Suprapubic skin (tissue), 4 donors: ENCODE data around the gene HM13. TPM values are rescaled to one million over a fixed set of nuclear protein-coding genes. Genes with fewer than 3 reads are reported as not detected.
"Not testable (repeated sequence)": the region's sequence is repeated elsewhere in the genome, so short reads cannot be mapped to it uniquely, and the experiment has no call there.

Experiments used
- DNase-seq, 2 donors: peaks; one replicate each; pipeline ENCODE4 v3.0.0-alpha.2; 2019; ENCODE audit warnings: low spot score in 2 of 2
- H3K27ac ChIP-seq: fragments of 200-600 bp; sonication (generic); one replicate; pipeline ENCODE4 v1.5.1; 2019
- H3K27me3 ChIP-seq: fragments of 200-600 bp; sonication (generic); one replicate; pipeline ENCODE4 v1.5.1; 2019
- H3K36me3 ChIP-seq: fragments of 200-600 bp; sonication (generic); one replicate; pipeline ENCODE4 v1.5.1; 2019
- H3K4me1 ChIP-seq: fragments of 200-600 bp; sonication (generic); one replicate; pipeline ENCODE4 v1.5.1; 2019
- H3K4me3 ChIP-seq: fragments of 200-600 bp; sonication (generic); one replicate; pipeline ENCODE4 v1.5.1; 2019; ENCODE audit warnings: mild to moderate bottlenecking
- H3K9me3 ChIP-seq: fragments of 200-600 bp; sonication (generic); one replicate; pipeline ENCODE4 v1.5.1; 2019
- EP300 ChIP-seq: sonication (generic); formaldehyde crosslinking; IDR thresholded peaks from one replicate; pipeline ENCODE4 v1.6.1; 2017; ENCODE audit warnings: antibody characterized with exemption
- POLR2A ChIP-seq, 2 donors: fragments of 450-650 bp; IDR thresholded peaks; one replicate each; pipeline ENCODE4 v1.6.1; 2017; ENCODE audit warnings: antibody characterized with exemption in 2 of 2, mild to moderate bottlenecking in 2 of 2, moderate library complexity in 2 of 2
- POLR2AphosphoS5 ChIP-seq, 3 donors: sonication (generic); formaldehyde crosslinking; IDR thresholded peaks; one replicate each; pipeline ENCODE4 v1.6.1; 2017; ENCODE audit warnings: antibody characterized with exemption in 3 of 3
- WGBS: methylation state at CpG from one replicate; pipeline ENCODE4 v1.1.5; 2018; 5-methylcytosine and 5-hydroxymethylcytosine counted together
- total RNA-seq, 4 donors: library from RNA; depleted of rRNA; stranded (reverse); fragments of >200 nt; gene quantifications; one replicate each; pipeline ENCODE4 v1.1.0, GENCODE V29; 2016
- TF ChIP-seq, protein P1 (sequence below), 2 donors: fragments of 200-600 bp in 1 of 2; fragments of 450-650 bp in 1 of 2; sonication (generic) in 1 of 2; IDR thresholded peaks; one replicate each; pipeline ENCODE4 v1.5.1; 2016 to 2019; ENCODE audit warnings: antibody characterized with exemption in 2 of 2, mild to moderate bottlenecking in 1 of 2, moderate library complexity in 1 of 2

HM13 gene
- total RNA-seq, 4 donors from 2014 or later, result 44.3 to 59.7 (median 54.4) TPM

- Histone ChIP-seq H3K27ac (no peak overlapping the region), H3K4me3 (no peak overlapping the region), H3K36me3 (peaks cover 92% of the 10 kb centered on the region), H3K27me3 (no peaks in the 10 kb centered on the region), H3K4me1 (no peaks in the 10 kb centered on the region), H3K9me3 (no peaks in the 10 kb centered on the region)
- TF ChIP-seq POLR2AphosphoS5 (IDR thresholded peaks at IDR 0.05), result no peak
- no peak for TF ChIP-seq POLR2A (IDR thresholded peaks at IDR 0.05)
- TF ChIP-seq, protein P1, sequence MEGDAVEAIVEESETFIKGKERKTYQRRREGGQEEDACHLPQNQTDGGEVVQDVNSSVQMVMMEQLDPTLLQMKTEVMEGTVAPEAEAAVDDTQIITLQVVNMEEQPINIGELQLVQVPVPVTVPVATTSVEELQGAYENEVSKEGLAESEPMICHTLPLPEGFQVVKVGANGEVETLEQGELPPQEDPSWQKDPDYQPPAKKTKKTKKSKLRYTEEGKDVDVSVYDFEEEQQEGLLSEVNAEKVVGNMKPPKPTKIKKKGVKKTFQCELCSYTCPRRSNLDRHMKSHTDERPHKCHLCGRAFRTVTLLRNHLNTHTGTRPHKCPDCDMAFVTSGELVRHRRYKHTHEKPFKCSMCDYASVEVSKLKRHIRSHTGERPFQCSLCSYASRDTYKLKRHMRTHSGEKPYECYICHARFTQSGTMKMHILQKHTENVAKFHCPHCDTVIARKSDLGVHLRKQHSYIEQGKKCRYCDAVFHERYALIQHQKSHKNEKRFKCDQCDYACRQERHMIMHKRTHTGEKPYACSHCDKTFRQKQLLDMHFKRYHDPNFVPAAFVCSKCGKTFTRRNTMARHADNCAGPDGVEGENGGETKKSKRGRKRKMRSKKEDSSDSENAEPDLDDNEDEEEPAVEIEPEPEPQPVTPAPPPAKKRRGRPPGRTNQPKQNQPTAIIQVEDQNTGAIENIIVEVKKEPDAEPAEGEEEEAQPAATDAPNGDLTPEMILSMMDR (IDR thresholded peaks at IDR 0.05), result no peak
- no peak for TF ChIP-seq EP300
- DNase-seq, result no peak
These were observed 21.1 kb downstream of the HM13 start for GRCh38 chr20:31535298-31535697.

GRCh38 chr20:31536575-31536974, 22.3 kb downstream of the HM13 start:
- 94% methylated on average over 5 of the region's 5 CpGs for WGBS
- DNase-seq, result no peak
- Histone ChIP-seq H3K9me3 (no peaks in the 10 kb centered on the region), H3K4me1 (no peaks in the 10 kb centered on the region), H3K4me3 (no peak overlapping the region), H3K27me3 (no peaks in the 10 kb centered on the region), H3K27ac (no peak overlapping the region), H3K36me3 (peaks cover 81% of the 10 kb centered on the region)
- no peak for TF ChIP-seq POLR2AphosphoS5 (IDR thresholded peaks at IDR 0.05)

DNA sequence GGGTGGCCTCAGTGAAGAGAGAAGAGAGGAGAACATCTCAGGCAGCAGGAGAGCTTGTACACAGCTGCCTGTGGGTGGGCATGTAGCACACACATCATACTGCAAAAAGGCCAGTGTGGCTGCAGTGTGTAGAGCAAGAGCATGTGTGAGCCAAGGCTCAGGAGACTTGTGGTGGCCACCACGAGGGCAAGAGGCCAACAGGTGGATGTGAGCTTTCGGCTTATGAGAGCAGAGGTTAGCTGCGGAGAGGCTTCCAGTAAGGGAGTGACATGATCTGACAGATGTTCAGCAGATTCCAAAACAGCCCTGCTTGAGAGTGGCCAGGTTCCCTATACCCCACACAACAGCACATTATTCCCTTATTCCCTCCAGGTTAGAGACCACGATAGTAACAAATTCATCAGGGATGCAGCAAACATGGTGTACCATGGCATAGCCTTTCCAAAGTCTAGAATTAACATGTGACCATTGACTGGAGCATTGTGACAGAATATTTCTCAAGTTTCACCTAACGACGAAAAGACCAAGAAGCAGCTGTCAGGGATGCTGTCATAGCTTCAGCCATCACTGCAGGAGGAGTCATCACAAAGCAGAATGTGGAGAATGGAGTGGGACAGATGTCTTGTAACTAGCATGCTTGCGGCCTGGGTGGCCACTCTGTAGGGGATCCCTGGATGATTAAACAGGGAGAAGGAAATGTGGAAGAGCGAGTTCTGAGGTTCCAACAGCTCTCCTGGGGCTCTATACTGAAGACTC, 23.1 kb downstream of the HM13 start:
- Histone ChIP-seq H3K27me3 (no peaks in the 10 kb centered on the region), H3K9me3 (no peaks in the 10 kb centered on the region), H3K4me3 (no peak overlapping the region), H3K27ac (no peak overlapping the region), H3K4me1 (peaks cover 6% of the 10 kb centered on the region), H3K36me3 (peaks cover 79% of the 10 kb centered on the region)
- DNase-seq, result no peak
- 87% methylated on average over 8 of the region's 8 CpGs for WGBS
- no peak for TF ChIP-seq EP300

- no peaks in the 10 kb centered on the region for H3K9me3 ChIP-seq
- 78% methylated on average over 4 of the region's 4 CpGs for WGBS
- no peaks in the 10 kb centered on the region for H3K27me3 ChIP-seq
- H3K36me3 ChIP-seq, result peaks cover 81% of the 10 kb centered on the region
- H3K27ac ChIP-seq, result no peak overlapping the region
- no peak for DNase-seq
- peaks cover 12% of the 10 kb centered on the region for H3K4me1 ChIP-seq
- H3K4me3 ChIP-seq, result no peak overlapping the region
- TF ChIP-seq EP300 (no peak), POLR2AphosphoS5 (IDR thresholded peaks at IDR 0.05) (no peak), POLR2A (IDR thresholded peaks at IDR 0.05) (no peak)
- TF ChIP-seq, protein P1 (IDR thresholded peaks at IDR 0.05), result no peak
These were observed 23.6 kb downstream of the HM13 start for GRCh38 chr20:31537890-31538289.

- no peak overlapping the region for H3K27ac ChIP-seq
- peaks cover 12% of the 10 kb centered on the region for H3K4me1 ChIP-seq
- WGBS, result 97% methylated on average over 4 of the region's 4 CpGs
- no peak overlapping the region for H3K4me3 ChIP-seq
- peaks cover 79% of the 10 kb centered on the region for H3K36me3 ChIP-seq
- TF ChIP-seq POLR2A (IDR thresholded peaks at IDR 0.05), result no peak
- TF ChIP-seq EP300, result no peak
- TF ChIP-seq, protein P1 (IDR thresholded peaks at IDR 0.05), result no peak
- TF ChIP-seq POLR2AphosphoS5 (IDR thresholded peaks at IDR 0.05), result no peak
- H3K9me3 ChIP-seq, result no peaks in the 10 kb centered on the region
- no peak for DNase-seq
- no peaks in the 10 kb centered on the region for H3K27me3 ChIP-seq
These were observed 24.1 kb downstream of the HM13 start for GRCh38 chr20:31538326-31538725.

GRCh38 chr20:31539636-31540035, 25.4 kb downstream of the HM13 start:
- DNase-seq, H3K9me3 ChIP-seq, H3K27ac ChIP-seq, H3K27me3 ChIP-seq, H3K4me3 ChIP-seq: not testable (repeated sequence)
- 94% methylated on average over 3 of the region's 3 CpGs for WGBS
- peaks cover 66% of the 10 kb centered on the region for H3K36me3 ChIP-seq
- H3K4me1 ChIP-seq, result peaks cover 18% of the 10 kb centered on the region

DNA sequence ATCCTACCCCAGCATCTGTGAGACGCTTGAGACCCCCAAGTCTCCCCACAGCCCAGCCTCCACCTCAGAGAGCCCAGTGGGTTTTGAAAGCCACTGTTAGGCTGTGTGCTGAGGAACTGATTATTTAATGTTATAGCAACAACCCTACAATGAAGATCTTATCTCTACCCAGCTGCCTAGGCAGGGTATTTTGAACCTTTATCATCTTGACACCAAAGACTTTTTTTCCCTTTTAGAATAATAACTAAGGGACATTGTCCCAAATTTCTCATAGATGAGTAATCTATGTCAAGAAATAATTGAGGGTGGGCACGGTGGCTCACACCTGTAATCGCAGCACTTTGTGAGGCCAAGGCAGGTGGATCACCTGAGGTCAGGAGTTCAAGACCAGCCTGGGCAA, 26.2 kb downstream of the HM13 start:
- Histone ChIP-seq H3K36me3 (peaks cover 63% of the 10 kb centered on the region), H3K4me1 (peaks cover 26% of the 10 kb centered on the region), H3K27me3 (no peaks in the 10 kb centered on the region), H3K9me3 (no peaks in the 10 kb centered on the region), H3K4me3 (no peak overlapping the region), H3K27ac (no peak overlapping the region)
- TF ChIP-seq, protein P1 (IDR thresholded peaks at IDR 0.05), result no peak
- TF ChIP-seq POLR2A (IDR thresholded peaks at IDR 0.05), result no peak
- no peak for TF ChIP-seq EP300
- no peak for TF ChIP-seq POLR2AphosphoS5 (IDR thresholded peaks at IDR 0.05)
- 89% methylated on average over 3 of the region's 3 CpGs for WGBS
- no peak for DNase-seq
